22Rv1 (cell line): Measurements from ENCODE around the gene COL3A1.

Experiments
- H3K27ac ChIP-seq: fragments of 450-650 bp; 2 replicates; pipeline ENCODE4 v1.5.1; 2017
- ZFX ChIP-seq: fragments of 450-650 bp; IDR thresholded peaks from 2 replicates; pipeline ENCODE4 v1.6.1; 2017; ENCODE audit warnings: antibody characterized with exemption, borderline replicate concordance
- TF ChIP-seq, protein P1 (sequence below): fragments of 450-650 bp; IDR thresholded peaks from 2 replicates; pipeline ENCODE4 v1.5.1; 2017; ENCODE audit warnings: mild to moderate bottlenecking

COL3A1 gene

DNA sequence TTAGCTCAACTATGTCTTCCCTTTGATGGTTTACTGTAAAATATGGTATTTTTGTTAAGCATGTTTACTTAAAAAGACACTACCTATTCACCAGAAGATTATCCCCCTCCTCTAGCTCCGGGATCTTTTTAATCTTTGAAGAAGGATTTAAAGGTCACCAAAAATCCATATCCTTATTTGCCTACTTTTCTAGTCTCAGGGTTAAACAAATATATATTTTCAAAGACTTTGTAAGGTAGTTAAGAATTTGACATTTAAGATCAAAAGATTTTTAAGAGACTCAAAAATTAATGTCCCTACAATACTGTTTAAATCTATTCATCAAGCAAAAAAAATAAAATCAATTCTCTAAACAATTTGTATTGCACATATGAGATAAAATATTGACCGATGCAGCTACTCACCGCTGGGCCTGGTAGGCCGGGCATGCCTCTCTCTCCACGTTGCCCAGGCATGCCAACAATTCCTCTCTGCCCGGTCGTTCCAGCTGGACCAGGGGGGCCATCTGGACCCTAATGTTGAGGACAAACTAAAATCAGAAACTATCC lies 76.1 kb downstream of the COL3A1 start:
- TF ChIP-seq, protein P1, sequence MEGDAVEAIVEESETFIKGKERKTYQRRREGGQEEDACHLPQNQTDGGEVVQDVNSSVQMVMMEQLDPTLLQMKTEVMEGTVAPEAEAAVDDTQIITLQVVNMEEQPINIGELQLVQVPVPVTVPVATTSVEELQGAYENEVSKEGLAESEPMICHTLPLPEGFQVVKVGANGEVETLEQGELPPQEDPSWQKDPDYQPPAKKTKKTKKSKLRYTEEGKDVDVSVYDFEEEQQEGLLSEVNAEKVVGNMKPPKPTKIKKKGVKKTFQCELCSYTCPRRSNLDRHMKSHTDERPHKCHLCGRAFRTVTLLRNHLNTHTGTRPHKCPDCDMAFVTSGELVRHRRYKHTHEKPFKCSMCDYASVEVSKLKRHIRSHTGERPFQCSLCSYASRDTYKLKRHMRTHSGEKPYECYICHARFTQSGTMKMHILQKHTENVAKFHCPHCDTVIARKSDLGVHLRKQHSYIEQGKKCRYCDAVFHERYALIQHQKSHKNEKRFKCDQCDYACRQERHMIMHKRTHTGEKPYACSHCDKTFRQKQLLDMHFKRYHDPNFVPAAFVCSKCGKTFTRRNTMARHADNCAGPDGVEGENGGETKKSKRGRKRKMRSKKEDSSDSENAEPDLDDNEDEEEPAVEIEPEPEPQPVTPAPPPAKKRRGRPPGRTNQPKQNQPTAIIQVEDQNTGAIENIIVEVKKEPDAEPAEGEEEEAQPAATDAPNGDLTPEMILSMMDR = no peak
- no peak for TF ChIP-seq ZFX
- no peak overlapping the region for H3K27ac ChIP-seq

DNA sequence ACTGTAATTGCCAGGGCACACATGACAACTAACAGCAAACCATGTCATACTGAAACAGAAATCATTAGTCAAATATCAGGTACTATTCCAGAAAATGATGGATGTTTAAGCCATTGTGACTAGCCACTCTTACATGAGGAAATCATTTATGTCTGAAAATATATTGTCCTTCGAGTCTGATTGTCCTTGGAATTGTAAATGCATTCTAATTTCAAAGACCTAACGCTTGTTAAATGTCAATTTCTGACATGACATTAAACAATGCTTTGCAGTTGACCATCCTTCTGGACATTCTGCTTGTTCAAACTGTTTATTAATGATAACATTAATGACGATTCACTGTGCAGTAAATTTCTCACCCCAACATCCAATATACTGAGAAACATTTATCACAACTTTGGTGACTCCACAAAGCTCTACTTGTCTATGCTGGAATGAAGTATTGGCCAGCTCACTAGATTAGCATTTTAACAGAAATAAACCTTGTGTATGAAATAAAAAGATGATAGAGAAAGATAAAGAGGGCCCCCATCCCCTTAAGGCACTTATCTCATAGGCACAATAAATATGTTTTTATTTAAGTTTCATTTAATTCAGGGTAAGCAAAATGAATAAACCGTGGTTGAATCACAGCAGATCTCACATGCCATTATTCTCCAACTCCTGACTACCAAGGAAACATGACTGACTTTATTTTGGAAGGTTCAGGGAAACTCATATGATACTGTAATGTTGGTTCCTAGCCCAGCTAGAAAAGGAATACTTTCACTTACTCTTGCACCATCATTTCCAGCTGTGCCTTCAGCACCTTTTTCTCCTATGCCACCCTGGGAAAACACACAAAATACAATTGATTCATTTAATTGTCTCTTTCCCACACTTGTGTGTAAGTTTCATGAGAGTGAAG lies 82.3 kb downstream of the COL3A1 start:
- H3K27ac ChIP-seq = no peak overlapping the region
- no peak for TF ChIP-seq ZFX
- TF ChIP-seq, protein P1 = no peak

DNA sequence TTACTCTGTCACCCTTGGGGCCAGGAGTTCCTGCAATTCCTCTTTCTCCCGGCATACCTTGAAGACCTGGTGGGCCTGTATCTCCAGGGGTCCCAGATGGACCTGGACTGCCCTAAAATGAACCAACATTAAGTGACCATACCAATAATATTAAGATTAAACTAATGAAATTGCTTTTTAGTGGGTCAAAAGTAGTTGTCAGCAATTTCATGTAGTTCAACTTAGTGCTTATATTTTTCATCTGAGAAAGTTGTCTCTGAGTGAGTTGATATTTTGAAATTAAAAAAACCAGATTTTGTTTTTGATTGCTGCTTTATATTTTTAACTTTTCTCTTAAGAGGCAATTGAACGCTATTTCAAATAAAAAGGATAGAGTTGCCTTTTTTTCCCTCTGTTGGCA lies 83.1 kb downstream of the COL3A1 start:
- H3K27ac ChIP-seq = no peak overlapping the region
- no peak for TF ChIP-seq ZFX
- TF ChIP-seq, protein P1 = no peak

DNA sequence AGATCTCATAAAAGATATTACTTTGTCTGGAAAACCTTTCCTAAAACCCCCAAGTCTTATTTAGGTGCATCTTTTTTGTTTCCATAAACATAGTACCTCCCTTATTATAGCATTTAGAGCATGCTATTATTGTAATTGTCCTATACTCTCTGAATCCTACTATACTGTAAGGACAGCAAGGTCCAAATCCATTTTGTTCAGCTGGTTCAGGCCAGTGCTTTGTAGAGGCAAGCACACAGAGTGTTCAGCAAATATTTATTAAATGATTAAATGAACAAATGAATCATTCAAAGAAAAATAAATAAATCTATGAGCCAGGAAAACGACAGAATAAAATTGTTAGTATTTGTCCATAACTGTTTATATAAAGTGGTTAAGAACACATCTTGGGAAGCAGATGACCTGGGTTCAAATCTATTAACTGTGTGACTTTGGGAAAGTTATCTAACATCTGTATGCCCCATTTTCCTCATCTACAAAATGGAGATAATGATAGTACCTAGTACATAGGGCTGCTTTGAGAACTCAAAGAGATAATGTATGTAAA lies 86.0 kb downstream of the COL3A1 start:
- peak overlapping the region; percentile 80 for H3K27ac ChIP-seq
- no peak for TF ChIP-seq ZFX
- TF ChIP-seq, protein P1 = no peak
